Activated CD4-positive, alpha-beta T cell treated with anti-CD3 and anti-CD28 coated beads for 48 hours (primary cell): ENCODE measurements around the gene DMAC1.

ENCODE experiments used
- DNase-seq: peaks from one replicate; pipeline ENCODE4 v3.0.0-alpha.2; 2020

DMAC1 gene

GRCh38 chr9:7799234-7799943, at the start of gene DMAC1:
Gene DMAC1 (minus strand): TSS chr9:7799778. CDS start chr9:7799734, 44 bp downstream.
- peak; percentile 83 for DNase-seq

- no peak for DNase-seq
Measured at GRCh38 chr9:7849362-7849761, 49.8 kb upstream of the DMAC1 start.

- no peak for DNase-seq
Measured at GRCh38 chr9:7848498-7848897, 48.9 kb upstream of the DMAC1 start.

- no peak for DNase-seq
Measured at GRCh38 chr9:7844242-7844641, 44.7 kb upstream of the DMAC1 start.

- no peak for DNase-seq
Measured at GRCh38 chr9:7841831-7842230, 42.3 kb upstream of the DMAC1 start.

GRCh38 chr9:7834531-7834930, 35.0 kb upstream of the DMAC1 start:
- DNase-seq = no peak

GRCh38 chr9:7828334-7828733, 28.8 kb upstream of the DMAC1 start:
- no peak for DNase-seq

GRCh38 chr9:7827792-7828191, 28.2 kb upstream of the DMAC1 start:
- no peak for DNase-seq

- no peak for DNase-seq
Measured at GRCh38 chr9:7827056-7827455, 27.5 kb upstream of the DMAC1 start.

GRCh38 chr9:7823651-7824050, 24.1 kb upstream of the DMAC1 start:
- no peak for DNase-seq

GRCh38 chr9:7819984-7820383, 20.4 kb upstream of the DMAC1 start:
- DNase-seq = no peak

- DNase-seq = no peak
Measured at GRCh38 chr9:7816021-7816420, 16.4 kb upstream of the DMAC1 start.

- DNase-seq = no peak
Measured at GRCh38 chr9:7813030-7813429, 13.5 kb upstream of the DMAC1 start.

GRCh38 chr9:7811677-7812076, 12.1 kb upstream of the DMAC1 start:
- DNase-seq = no peak

GRCh38 chr9:7802666-7803065, 3.1 kb upstream of the DMAC1 start:
- DNase-seq = no peak

- no peak for DNase-seq
Measured at GRCh38 chr9:7799944-7800285, 337 bp upstream of the DMAC1 start.

- DNase-seq = no peak
Measured at GRCh38 chr9:7794196-7794595, 5.4 kb downstream of the DMAC1 start.

- DNase-seq = no peak
Measured at GRCh38 chr9:7791394-7791793, 8.2 kb downstream of the DMAC1 start.

- DNase-seq = no peak
Measured at GRCh38 chr9:7790819-7791182, 8.8 kb downstream of the DMAC1 start.

- DNase-seq = no peak
Measured at GRCh38 chr9:7790022-7790818, 9.4 kb downstream of the DMAC1 start.

- DNase-seq = no peak
Measured at GRCh38 chr9:7788772-7789171, 10.8 kb downstream of the DMAC1 start.

GRCh38 chr9:7785813-7786212, 13.8 kb downstream of the DMAC1 start:
- DNase-seq = no peak

- DNase-seq = no peak
Measured at GRCh38 chr9:7784472-7784871, 15.1 kb downstream of the DMAC1 start.

GRCh38 chr9:7783635-7784063, 15.9 kb downstream of the DMAC1 start:
- no peak for DNase-seq
